Smooth muscle cell (in vitro differentiated cells): ENCODE measurements around the gene ATP6V0D1. TPM values are rescaled to one million over a fixed set of nuclear protein-coding genes. Genes with fewer than 3 reads are reported as not detected.

Experiments
- DNase-seq: peaks from one replicate; lab custom pipeline; 2025; ENCODE audit not compliant: unreplicated experiment; lab: John Stamatoyannopoulos, UW
- H2AFZ ChIP-seq: fragments of 200-600 bp; sonication (generic); 2 replicates; pipeline ENCODE4 v1.6.0; 2016; ENCODE audit warnings: antibody characterized with exemption, low read depth, mild to moderate bottlenecking
- H3F3A ChIP-seq: fragments of 200-600 bp; sonication (generic); 2 replicates; pipeline ENCODE4 v1.6.0; 2017; ENCODE audit warnings: antibody characterized with exemption, low read depth
- H3K27ac ChIP-seq: fragments of 200-600 bp; sonication (generic); 2 replicates; pipeline ENCODE4 v1.5.1; 2016; ENCODE audit warnings: low read depth, mild to moderate bottlenecking
- H3K27me3 ChIP-seq: fragments of 200-600 bp; sonication (generic); 2 replicates; pipeline ENCODE4 v1.6.1; 2016; ENCODE audit warnings: low read depth, mild to moderate bottlenecking
- H3K36me3 ChIP-seq: fragments of 200-600 bp; sonication (generic); 2 replicates; pipeline ENCODE4 v1.5.1; 2016; ENCODE audit warnings: low read depth
- H3K4me1 ChIP-seq: fragments of 200-600 bp; sonication (generic); 2 replicates; pipeline ENCODE4 v1.5.1; 2016; ENCODE audit warnings: low read depth
- H3K4me2 ChIP-seq: fragments of 200-600 bp; sonication (generic); 2 replicates; pipeline ENCODE4 v1.6.0; 2016; ENCODE audit warnings: mild to moderate bottlenecking
- H3K4me3 ChIP-seq: fragments of 200-600 bp; sonication (generic); 2 replicates; pipeline ENCODE4 v1.5.1; 2016; ENCODE audit warnings: mild to moderate bottlenecking
- H3K79me2 ChIP-seq: fragments of 200-600 bp; sonication (generic); 2 replicates; pipeline ENCODE4 v1.6.0; 2016; ENCODE audit warnings: low read depth, mild to moderate bottlenecking
- H3K9ac ChIP-seq: fragments of 200-600 bp; sonication (generic); 2 replicates; pipeline ENCODE4 v1.6.0; 2016; ENCODE audit warnings: low read depth
- H3K9me3 ChIP-seq: fragments of 200-600 bp; sonication (generic); replicated peaks from 2 replicates; pipeline ENCODE4 v1.5.1; 2016; ENCODE audit warnings: low read depth
- H4K20me1 ChIP-seq: fragments of 200-600 bp; sonication (generic); 2 replicates; pipeline ENCODE4 v1.6.0; 2016; ENCODE audit warnings: low read depth
- CTCF ChIP-seq: fragments of 200-600 bp; sonication (generic); IDR thresholded peaks from 2 replicates; pipeline ENCODE4 v1.5.1; 2017; ENCODE audit warnings: borderline replicate concordance, mild to moderate bottlenecking, antibody characterized with exemption; ENCODE audit not compliant: insufficient read depth, poor library complexity, severe bottlenecking
- WGBS: methylation state at CpG from one replicate; pipeline ENCODE4 v1.1.7; 2016; ENCODE audit warnings: low lambda C conversion rate; 5-methylcytosine and 5-hydroxymethylcytosine counted together
- polyA plus RNA-seq: library from polyadenylated mRNA; unstranded; fragments of >200 nt; fragmentation: Nextera tagmentation; extraction: Ambion mirVana; gene quantifications from 2 replicates; pipeline ENCODE4 v1.2.1, GENCODE V29; 2016
- total RNA-seq: library from RNA; depleted of rRNA; stranded (reverse); fragments of >200 nt; gene quantifications from 2 replicates; pipeline ENCODE4 v1.2.3, GENCODE V29; 2014

ATP6V0D1 gene
- total and polyA plus RNA-seq, 2 experiments from 2014 or later, result 96.8 to 114 TPM

GRCh38 chr16:67438824-67439393 is 42.0 kb downstream of the ATP6V0D1 start:
- H4K20me1 ChIP-seq, result peaks cover 46% of the 10 kb centered on the region
- no peak overlapping the region for H3K27ac ChIP-seq
- H3K36me3 ChIP-seq, result no peaks in the 10 kb centered on the region
- H3K9me3 ChIP-seq, result no peaks in the 10 kb centered on the region
- no peaks in the 10 kb centered on the region for H3F3A ChIP-seq
- H3K4me2 ChIP-seq, result no peak overlapping the region
- H3K9ac ChIP-seq, result no peak overlapping the region
- no peak overlapping the region for H2AFZ ChIP-seq
- no peaks in the 10 kb centered on the region for H3K79me2 ChIP-seq
- no peak for TF ChIP-seq CTCF
- no peaks in the 10 kb centered on the region for H3K4me1 ChIP-seq
- 99% methylated on average over 19 of the region's 19 CpGs for WGBS
- no peak overlapping the region for H3K4me3 ChIP-seq
- no peaks in the 10 kb centered on the region for H3K27me3 ChIP-seq
- no peak for DNase-seq

DNA sequence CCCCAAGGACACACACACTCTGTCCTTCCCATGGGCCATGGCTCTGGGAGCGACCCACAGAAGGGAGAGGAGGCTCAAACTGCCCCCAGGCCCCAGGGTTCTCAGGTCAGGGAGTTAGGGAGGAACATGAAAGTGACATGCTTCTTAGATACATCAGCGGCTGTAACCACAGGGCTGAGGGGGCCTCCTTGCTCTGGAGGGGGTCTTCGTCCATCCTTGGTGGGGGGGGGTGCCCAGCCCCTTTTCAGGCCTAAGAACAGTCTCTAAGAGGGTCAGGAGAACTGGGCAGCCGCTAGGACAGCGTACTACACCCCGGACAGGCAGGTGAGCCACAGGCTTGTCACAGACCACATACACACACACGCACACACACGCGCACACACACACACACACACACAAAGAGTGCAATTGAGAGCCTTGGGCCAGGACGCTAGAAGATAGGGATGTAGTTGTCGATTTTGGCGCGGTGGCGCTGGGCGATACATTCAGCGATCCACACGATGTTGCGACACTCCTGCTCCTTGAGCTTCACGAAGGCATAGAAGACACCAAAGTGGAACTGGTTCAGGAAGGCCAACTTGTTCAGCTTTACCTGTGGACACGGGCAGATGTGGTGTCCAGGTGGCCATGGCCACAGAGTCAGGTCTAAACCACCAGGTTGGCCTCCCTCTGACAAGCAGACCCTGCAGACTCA is 42.7 kb downstream of the ATP6V0D1 start:
- no peak for DNase-seq
- Histone ChIP-seq H3K36me3 (no peaks in the 10 kb centered on the region), H3K9ac (no peak overlapping the region), H3K27me3 (no peaks in the 10 kb centered on the region), H3K4me3 (no peak overlapping the region), H3K27ac (no peak overlapping the region), H3F3A (no peaks in the 10 kb centered on the region), H3K9me3 (no peaks in the 10 kb centered on the region), H3K4me1 (no peaks in the 10 kb centered on the region), H4K20me1 (peaks cover 39% of the 10 kb centered on the region), H3K4me2 (no peak overlapping the region), H2AFZ (no peak overlapping the region), H3K79me2 (no peaks in the 10 kb centered on the region)
- TF ChIP-seq CTCF, result no peak
- 98% methylated on average over 20 of the region's 20 CpGs for WGBS

- no peak for TF ChIP-seq CTCF
- no peaks in the 10 kb centered on the region for H3F3A ChIP-seq
- WGBS, result 98% methylated on average over 4 of the region's 4 CpGs
- no peak overlapping the region for H3K4me3 ChIP-seq
- no peak overlapping the region for H2AFZ ChIP-seq
- H3K4me1 ChIP-seq, result no peaks in the 10 kb centered on the region
- peaks cover 32% of the 10 kb centered on the region for H4K20me1 ChIP-seq
- H3K36me3 ChIP-seq, result no peaks in the 10 kb centered on the region
- no peak overlapping the region for H3K4me2 ChIP-seq
- no peak overlapping the region for H3K9ac ChIP-seq
- H3K27me3 ChIP-seq, result peaks cover 5% of the 10 kb centered on the region
- no peak for DNase-seq
- no peak overlapping the region for H3K27ac ChIP-seq
- H3K79me2 ChIP-seq, result no peaks in the 10 kb centered on the region
- no peaks in the 10 kb centered on the region for H3K9me3 ChIP-seq
These were observed 43.4 kb downstream of the ATP6V0D1 start for GRCh38 chr16:67437513-67437912.
